Medulla oblongata (tissue), 1 donor: ENCODE data around the gene CNOT9.

Experiments
- DNase-seq: peaks from one replicate; pipeline ENCODE4 v3.0.0-alpha.2; 2015; ENCODE audit errors: extremely low spot score

Gene CNOT9

DNA sequence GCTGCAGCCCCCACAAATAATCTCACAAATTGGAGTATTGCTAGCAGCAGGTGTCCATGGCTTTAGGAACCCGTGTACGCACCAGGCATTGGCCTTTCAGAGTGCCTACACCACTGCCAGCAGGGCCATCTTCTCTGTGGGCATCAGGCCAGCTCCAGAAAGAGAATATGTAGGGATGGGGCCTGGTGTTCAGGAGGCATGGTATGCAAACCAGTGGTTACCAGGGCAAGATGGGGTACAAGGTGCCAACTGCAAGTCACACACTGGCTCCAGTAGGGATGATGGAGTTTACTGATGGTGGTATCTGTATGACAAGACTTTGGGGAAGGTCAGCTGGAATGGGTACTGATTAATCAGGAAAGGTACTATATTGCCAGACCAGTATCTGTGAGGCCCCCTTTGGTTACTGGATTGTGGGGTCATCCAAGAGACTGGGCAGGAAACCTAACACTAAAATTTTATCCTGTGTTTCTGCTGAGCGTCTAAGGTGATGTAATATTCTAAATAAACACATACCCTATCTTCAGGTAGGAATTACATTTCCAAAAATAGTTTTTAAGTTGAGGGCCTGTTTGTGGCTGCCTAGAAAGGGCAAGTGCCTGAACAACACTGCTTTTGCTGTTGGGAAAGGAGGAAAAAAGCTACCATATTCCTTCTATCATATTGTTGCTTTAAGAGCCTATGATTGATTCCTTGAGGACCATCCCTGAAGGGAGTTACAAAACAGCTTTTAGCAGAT lies 9.0 kb downstream of the CNOT9 start:
- no peak for DNase-seq

DNA sequence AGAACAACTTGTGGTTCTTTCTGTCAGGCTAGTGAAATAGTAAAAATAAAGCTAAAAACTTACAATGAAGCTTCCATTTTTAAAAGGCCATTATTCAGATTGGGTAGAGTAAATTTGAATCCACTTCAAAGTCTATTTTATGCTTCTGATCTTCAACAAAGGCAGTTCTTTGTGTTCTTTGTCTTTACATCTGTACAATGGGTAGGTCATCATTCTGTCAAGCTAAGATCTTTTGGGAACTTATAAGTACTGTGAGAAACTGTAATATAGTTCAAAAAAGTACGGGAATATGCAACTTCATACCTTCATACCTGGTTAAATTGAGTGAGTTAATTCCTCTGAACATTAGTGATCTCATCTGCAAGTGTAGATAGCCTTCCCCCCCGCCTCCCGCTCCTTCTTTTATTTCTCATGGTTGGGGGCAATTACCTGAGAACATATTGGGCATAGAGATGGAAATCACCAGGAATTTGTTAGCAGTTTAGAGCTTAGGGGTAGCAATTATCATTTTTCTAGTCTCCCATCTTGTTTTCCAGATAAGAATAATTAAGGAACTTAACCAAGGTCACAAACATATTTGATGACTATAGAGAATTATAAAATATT lies 9.7 kb downstream of the CNOT9 start:
- DNase-seq = no peak

DNA sequence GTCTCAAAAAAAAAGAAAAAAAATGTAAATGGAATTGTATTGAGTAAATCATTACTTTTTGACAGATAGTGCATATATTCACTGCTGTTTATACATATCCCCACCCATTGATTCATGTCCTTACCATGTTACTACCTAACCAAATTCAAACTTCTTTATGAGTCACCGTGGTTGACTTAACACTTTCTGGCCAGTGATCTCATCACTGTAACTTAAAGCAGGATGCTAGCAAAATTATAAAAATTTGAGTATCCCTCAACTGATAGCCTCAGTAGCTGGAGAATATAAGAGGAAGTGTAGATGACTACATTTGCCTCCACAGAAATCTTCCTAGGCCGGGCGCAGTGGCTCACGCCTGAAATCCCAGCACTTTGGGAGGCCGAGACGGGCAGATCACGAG lies 13.4 kb downstream of the CNOT9 start:
- DNase-seq = no peak

DNA sequence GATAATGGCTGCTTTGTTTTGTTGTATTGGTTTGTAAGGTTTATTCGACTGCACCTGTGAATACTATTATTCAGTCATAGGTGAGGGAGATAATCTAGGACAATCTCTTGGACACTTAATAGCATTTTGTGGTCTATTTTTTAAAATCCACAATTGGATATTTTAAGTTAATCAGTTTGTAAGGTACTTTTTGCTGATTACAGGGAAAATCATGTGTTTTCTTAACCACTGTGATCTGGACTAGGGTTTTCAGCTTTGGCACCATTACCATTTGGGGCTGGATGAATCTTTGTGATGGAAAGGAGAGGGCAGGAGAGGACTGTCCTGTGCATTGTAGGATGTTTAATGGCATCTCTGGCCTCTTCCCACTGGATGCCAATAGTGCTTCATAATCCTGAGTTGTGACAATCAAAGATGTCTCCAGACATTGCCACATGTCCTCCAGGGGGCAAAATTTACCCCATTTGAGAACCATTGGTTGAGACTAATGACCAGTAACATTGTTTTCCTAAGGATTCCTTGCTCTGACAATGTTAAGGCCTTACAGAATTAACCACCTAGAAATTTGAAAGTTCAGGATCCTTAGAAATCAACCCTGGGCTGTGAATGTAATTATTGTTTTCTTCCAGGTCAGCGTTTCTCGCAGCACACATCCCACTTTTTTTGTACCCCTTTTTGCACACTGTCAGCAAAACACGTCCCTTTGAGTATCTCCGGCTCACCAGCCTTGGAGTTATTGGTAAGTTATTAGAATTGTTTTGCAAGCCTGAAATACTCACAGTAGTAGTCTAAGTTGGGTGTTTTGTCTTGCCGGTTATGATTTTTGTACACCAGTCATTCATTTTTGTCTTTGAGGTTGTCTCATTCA lies 15.6 kb downstream of the CNOT9 start:
- no peak for DNase-seq

DNA sequence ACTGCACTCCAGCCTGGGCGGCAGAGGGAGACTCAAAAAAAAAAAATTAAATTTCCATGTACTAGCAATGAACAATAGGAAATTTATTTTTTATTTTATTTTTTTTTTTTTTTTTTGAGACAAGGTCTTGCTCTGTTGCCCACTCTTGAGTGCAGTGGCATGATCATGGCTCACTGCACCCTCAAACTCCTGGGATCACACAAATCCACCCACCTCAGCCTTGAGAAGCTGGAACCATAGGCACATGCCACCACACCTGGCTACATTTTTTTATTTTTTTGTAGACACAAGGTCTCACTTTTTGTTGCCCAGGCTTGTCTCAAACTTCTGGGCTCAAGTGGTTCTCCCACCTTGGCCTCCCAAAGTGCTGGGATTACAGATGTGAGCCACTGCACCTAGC lies 16.9 kb downstream of the CNOT9 start:
- no peak for DNase-seq

DNA sequence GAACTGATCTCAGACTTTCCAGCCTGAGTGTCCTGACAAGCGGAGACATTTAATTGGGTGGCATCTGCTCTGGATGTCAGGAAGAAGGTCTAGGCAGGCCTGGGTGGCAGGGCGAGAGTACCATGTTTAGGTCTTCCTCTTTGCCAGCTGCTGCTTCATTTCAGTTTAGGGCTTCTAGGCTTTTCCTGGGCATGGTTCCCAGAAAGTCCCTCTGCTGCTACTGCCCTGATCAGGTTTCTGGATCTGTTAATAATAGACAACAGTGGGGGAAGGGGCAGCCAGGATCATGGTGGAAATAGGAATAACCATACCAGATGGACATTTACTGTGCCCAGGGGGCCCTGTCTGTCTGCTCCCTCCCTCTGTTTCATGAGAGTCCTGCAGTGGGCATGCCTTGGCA lies 36.8 kb downstream of the CNOT9 start:
- peak; percentile 33 for DNase-seq

DNA sequence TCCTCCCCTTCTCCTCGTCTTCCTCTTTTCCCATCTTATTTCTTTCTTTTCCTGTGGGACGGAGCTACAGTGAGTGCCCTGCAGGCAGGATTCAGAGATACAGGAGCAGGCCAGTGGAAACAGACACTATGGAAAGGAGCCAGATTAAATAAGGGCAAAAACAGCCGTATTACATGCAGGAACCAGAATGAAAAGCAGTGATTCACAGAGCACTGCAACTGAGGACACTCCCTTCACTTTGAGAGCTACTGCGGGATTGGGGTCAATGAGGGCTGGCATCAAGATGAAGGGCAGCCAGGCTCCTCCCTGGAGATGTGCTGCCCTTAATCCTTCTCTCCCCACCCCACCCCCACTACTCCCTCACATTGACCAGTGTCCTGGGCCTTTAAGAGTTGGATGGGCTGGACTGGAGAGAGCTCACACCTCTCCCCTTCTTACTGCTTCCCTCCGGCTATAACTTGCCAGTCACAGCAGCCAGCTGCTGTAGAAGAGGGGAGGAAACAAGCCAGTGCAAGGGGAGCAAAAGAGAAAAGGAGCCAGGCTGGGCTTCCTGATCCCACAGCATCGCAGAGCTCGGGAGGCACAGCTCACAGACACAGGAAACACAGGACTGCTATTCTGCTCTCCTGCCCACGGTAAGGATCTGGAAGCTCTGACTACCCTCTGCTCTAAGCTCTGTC lies 38.9 kb downstream of the CNOT9 start, which contains the start of gene PLCD4:
Gene PLCD4 (plus strand): TSS at position 464 of the 680 bp plus-strand sequence. CDS start 7,841 bp downstream, outside the sequence.
- peak; percentile 18 for DNase-seq

DNA sequence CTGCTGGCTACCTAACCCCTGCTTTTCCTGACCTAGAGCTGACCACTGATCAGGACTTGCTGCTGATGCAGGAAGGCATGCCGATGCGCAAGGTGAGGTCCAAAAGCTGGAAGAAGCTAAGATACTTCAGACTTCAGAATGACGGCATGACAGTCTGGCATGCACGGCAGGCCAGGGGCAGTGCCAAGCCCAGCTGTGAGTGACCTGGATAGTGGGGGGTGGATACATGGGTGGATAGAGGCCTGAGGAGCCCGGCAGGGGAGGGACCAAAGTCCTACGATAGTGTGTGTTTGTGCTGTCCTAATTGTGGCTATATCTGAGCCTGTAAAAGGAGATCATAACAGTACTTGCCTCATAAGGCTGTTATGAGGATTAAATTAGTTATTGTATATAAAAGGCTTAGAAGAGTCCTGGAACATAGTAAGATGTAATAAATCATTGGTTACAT lies 47.3 kb downstream of the CNOT9 start:
- no peak for DNase-seq

DNA sequence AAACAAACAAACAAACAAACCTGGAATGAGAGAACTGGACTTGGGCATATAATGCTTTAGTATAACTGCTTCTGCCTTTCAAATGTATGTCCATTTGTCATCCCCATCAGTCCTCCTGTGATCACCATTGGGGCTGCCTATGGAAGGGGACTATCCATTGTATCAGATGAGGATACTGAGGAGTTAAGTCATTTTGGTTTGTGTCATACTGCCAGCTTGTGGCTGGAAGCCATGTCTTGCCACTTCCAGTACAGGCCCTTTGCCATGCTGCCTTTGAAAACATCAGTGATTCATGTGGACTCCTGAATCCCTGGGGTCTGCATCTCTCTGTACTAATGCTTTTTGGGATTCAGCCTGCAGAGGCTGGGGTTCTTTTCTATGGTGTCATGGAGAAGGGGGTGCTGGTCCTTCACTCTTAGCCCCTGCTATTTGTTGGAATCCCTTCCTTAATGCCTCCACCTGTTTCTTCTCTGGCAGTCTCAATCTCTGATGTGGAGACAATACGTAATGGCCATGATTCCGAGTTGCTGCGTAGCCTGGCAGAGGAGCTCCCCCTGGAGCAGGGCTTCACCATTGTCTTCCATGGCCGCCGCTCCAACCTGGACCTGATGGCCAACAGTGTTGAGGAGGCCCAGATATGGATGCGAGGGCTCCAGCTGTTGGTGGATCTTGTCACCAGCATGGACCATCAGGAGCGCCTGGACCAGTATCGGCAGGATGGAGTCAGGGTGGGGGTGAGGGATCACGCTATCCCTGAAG lies 49.6 kb downstream of the CNOT9 start:
- DNase-seq = no peak

DNA sequence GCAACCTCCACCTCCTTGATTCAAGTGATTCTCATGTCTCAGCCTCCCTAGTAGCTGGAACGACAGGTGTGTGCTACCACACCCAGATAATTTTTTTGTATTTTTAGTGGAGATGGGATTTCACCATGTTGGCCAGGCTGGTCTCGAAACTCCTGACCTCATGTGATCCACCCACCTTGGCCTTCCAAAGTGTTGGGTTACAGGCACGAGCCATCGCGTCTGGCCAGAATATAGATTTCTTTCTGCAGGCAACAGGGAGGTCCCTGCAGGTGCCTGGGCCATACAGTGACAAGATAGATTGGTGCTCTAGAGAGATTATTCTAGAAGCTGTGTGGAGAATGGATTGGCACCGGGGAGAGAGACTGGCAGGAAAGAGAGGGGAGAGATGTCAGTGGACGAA lies 52.4 kb downstream of the CNOT9 start:
- DNase-seq = no peak

DNA sequence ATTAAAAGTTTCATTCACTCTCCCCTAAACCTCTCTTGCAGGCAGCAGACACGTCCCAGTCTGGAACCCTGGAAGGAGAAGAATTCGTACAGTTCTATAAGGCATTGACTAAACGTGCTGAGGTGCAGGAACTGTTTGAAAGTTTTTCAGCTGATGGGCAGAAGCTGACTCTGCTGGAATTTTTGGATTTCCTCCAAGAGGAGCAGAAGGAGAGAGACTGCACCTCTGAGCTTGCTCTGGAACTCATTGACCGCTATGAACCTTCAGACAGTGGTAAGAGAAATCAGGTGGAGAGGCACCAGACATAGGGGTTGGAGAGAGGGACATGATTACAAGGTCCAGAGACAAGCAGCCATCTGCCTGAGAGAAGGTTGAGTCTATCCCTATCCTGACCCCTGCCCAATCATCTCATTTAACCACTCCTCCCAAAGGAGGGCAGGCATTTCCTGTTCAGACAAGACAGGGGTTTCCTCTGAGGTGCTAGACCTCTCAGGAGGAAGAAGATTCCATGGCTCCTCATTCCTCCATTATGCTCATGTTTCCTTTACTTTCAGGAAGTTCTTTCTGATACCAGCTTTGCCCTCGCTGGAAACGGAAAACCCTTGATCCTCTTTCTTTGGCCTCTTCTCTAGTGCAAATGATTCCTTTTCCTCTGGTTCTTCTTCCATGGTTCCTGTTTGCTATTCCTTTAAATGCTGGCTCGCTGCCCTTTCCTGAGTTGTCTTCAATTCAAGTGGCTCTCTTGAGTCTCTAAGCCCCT lies 54.1 kb downstream of the CNOT9 start:
- DNase-seq = no peak

DNA sequence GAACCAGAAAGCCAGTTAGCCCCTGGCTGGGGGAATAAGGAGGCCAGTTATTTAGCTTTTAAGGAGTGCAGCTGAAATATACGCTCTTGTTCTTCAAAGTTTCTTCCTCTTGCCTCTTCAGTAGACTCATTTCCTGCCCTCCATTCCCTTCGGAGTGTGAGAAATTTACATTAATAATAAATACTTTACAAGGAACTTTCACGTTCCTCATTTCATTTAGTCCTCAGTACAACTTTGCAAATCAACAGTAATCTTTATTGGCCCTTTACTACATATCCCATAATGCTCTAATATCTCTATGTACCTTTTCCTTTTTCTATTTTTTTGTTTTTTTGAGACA lies 54.7 kb downstream of the CNOT9 start:
- DNase-seq = no peak

DNA sequence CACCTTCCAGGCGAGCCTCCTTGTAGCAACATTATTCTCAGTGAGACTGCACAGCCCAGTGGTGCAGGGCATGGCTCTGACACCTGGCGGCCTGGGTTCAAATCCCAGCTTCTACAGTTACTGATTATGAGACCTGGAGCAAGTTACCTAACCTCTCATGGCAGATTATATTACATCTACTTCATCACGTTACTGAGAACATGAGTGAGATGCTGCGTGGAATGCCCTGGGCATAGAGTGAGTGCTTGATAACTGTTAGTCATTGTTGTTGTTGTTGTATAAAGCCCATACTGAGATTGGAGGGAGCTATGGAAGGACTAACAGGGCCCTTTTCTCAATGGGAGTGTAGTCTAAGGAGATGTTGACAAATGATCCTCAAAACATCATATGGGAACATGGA lies 57.7 kb downstream of the CNOT9 start:
- no peak for DNase-seq

DNA sequence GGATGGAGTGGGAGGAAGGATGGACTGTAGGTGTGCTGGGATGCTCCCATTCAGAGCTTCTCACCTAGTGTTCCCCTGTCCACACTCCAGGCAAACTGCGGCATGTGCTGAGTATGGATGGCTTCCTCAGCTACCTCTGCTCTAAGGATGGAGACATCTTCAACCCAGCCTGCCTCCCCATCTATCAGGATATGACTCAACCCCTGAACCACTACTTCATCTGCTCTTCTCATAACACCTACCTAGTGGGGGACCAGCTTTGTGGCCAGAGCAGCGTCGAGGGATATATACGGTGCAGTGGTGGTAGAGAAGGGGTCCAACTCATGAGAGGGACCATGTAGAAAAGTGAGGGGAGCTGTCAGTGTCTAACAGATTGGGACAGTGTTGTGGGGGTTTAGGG lies 59.3 kb downstream of the CNOT9 start:
- DNase-seq = no peak

DNA sequence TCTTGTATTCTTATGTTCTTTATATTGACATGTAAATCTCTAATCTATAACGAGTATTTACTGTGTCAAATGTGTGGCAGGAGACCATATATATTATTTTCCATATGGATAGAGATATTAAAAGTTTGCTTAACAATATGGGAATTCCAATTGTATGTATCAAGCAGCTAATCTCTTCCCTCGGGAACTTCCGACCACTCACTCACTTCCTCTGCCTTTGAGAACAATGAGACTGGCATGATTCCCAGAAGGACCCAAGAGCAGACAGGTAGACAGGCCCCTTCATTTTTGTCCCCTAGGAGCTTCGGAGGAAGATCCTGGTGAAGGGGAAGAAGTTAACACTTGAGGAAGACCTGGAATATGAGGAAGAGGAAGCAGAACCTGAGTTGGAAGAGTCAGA lies 63.2 kb downstream of the CNOT9 start:
- DNase-seq = no peak

DNA sequence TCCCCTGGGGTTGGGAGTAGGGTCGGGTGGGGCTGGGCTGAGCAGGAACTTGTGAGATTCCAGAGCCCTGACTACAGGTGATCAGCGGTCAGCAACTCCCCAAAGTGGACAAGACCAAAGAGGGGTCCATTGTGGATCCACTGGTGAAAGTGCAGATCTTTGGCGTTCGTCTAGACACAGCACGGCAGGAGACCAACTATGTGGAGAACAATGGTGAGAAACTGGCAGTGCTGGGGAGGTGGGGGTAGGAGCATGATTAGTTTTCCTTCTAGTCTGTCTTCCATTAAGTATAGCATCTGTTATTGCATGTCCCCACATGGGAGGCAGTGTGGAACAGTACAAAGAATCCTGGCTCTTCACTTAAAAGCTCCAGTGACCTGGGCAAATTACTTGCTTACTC lies 67.1 kb downstream of the CNOT9 start:
- DNase-seq = no peak

DNA sequence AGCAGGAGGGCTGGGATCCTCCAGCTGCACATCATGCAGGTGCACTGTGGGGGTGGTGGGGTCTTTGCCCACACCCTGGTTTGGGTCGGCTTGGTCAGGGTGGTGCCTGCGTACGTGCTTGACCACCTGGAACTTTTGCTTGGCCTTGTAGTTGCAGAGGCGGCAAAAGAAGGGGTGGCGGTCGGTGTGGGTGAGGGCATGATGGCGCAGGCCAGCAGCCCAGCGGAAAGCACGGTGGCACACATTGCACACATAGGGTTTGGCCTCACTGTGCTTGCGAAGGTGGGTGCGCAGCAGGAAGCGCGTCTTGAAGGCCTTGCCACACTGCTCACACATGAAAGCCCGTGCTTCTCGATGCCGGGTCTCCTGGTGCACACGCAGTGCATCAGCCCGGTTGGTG lies 69.7 kb downstream of the CNOT9 start:
- DNase-seq = no peak

DNA sequence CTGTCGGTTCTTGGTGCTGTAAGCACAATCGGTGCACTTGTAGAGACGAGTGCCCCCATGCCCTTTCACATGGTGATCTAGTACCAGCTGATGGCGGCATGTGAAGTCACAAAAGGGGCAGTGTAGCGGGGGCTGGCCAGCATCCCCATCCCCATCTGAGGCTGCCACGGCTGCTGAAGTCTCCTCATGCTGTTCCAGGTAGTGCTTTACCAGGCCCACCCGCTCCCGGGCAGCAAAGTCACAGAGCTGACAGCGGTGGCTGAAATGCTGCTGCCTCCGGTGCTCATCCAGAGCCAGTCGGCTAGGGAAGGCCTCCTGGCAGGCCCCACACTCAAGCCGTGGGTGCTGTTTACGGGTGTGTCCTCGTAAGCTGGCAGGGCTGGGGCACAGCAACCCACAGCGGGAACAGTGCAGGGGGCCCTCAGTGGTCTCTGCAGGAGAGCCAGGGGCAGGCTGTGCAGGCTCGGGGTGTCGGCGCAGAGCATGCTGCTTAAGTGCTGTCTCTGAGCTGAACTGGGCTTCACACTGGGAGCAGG lies 73.5 kb downstream of the CNOT9 start:
- no peak for DNase-seq

DNA sequence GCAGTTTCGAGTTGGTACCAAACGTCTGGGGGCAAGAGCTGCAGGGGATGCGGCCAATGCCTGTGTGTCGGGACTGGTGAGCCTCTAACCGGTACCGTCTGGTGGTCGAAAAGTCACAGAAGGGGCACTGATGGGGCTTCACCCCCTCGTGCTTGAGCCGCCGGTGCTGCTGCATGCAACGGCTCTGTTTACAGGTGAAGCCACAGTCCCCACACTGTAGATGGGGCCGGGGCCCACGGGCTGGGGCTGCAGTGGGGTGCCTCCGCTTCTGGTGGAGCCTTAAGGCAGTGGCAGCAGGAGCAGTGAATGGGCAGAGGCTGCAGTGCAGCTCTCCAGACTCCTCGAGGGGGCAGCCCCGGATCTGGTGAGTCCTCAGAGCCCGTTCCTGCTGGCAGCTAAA lies 74.1 kb downstream of the CNOT9 start:
- no peak for DNase-seq

DNA sequence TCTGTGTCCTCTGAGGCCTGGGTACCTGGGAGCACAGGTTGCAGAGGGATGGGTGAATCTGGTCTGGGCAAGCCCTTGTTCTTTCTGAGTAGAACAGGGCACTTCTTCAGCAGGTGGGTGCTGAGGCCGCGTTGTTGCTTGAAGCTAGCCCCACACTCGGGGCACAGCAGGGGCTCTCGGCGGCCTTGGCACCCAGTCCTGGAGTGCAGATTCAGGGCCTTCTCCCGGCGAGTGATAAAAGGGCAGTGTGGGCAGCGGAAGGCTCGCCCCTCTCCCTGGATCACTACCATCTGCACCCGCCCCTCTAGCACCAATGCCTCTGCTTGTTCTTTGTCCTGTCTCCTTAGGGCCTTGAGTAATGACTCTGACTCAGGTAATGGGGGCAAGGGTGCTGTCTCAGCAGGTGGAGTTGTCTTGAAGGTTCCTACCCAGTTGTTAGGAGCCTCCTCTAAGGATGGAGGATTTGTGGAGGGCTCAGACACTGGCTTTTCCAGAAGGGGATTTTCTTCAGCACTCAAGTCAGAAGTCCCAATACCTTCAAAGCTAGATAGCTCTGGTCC lies 75.2 kb downstream of the CNOT9 start:
- no peak for DNase-seq
